PC-9 (cell line): ENCODE measurements around the gene OAS2. TPM values are rescaled to one million over a fixed set of nuclear protein-coding genes. Genes with fewer than 3 reads are reported as not detected.

Experiments
- BruUV-seq: library from RNA; stranded (reverse); fragments of 400-500 nt; replicated peaks from 2 replicates; lab custom pipeline; 2021; lab: Mats Ljungman, UMichigan
- CTCF ChIA-PET: fragments of 300-600 bp; sonication (Branson Sonifier 250); formaldehyde crosslinking; loops from one replicate; lab custom pipeline; 2022; ENCODE audit warnings: antibody characterized with exemption; lab: Charles Lee
- POLR2A ChIA-PET: fragments of 300-600 bp; sonication (Branson Sonifier 250); formaldehyde crosslinking; loops from one replicate; lab custom pipeline; 2022; ENCODE audit warnings: antibody characterized with exemption; ENCODE audit not compliant: unreplicated experiment; lab: Charles Lee
- DNase-seq, 2 experiments: peaks; one replicate each; pipeline versions ENCODE4 v3.0.0 to v3.0.0-alpha.2; 2015 to 2022; ENCODE audit warnings: mixed read lengths in 1 of 2
- H2AFZ ChIP-seq: fragments of 200-600 bp; sonication (generic); 2 replicates; pipeline ENCODE4 v1.8.1; 2017; ENCODE audit warnings: antibody characterized with exemption
- H3F3A ChIP-seq: fragments of 200-600 bp; sonication (generic); 2 replicates; pipeline ENCODE4 v1.8.1; 2017; ENCODE audit warnings: antibody characterized with exemption, mild to moderate bottlenecking, low read depth; ENCODE audit not compliant: insufficient read depth
- H3K27ac ChIP-seq: fragments of 200-600 bp; sonication (generic); 2 replicates; pipeline ENCODE4 v1.6.1; 2016; ENCODE audit warnings: mixed run types
- H3K27me3 ChIP-seq: fragments of 200-600 bp; sonication (generic); 2 replicates; pipeline ENCODE4 v1.6.1; 2016; ENCODE audit warnings: low read depth, mixed run types; ENCODE audit not compliant: insufficient read depth
- H3K36me3 ChIP-seq: fragments of 200-600 bp; sonication (generic); 2 replicates; pipeline ENCODE4 v1.6.1; 2016; ENCODE audit warnings: low read depth, mixed run types
- H3K4me1 ChIP-seq: fragments of 200-600 bp; sonication (generic); replicated peaks from 2 replicates; pipeline ENCODE4 v1.6.1; 2016; ENCODE audit warnings: mixed run types; ENCODE audit not compliant: insufficient read depth
- H3K4me2 ChIP-seq: fragments of 200-600 bp; sonication (generic); 2 replicates; pipeline ENCODE4 v1.6.1; 2017; ENCODE audit warnings: mixed run types
- H3K4me3 ChIP-seq: fragments of 200-600 bp; sonication (generic); 2 replicates; pipeline ENCODE4 v1.6.1; 2016; ENCODE audit warnings: mixed run types
- H3K79me2 ChIP-seq: fragments of 200-600 bp; sonication (generic); 2 replicates; pipeline ENCODE4 v1.6.1; 2017; ENCODE audit warnings: low read depth, mixed run types
- H3K9me2 ChIP-seq: fragments of 200-600 bp; sonication (generic); 2 replicates; pipeline ENCODE4 v1.8.1; 2017; ENCODE audit warnings: mild to moderate bottlenecking; ENCODE audit not compliant: insufficient read depth
- H3K9me3 ChIP-seq: fragments of 200-600 bp; sonication (generic); 2 replicates; pipeline ENCODE4 v1.8.1; 2016; ENCODE audit warnings: low read depth; ENCODE audit not compliant: insufficient read depth
- H4K20me1 ChIP-seq: fragments of 200-600 bp; sonication (generic); 2 replicates; pipeline ENCODE4 v1.8.1; 2017; ENCODE audit not compliant: insufficient read depth
- CTCF ChIP-seq: fragments of 200-600 bp; sonication (generic); conservative IDR thresholded peaks from 2 replicates; pipeline ENCODE4 v1.6.1; 2017; ENCODE audit warnings: mixed run types, antibody characterized with exemption, mild to moderate bottlenecking, moderate library complexity
- EZH2 ChIP-seq: fragments of 200-600 bp; sonication (generic); IDR thresholded peaks from 2 replicates; pipeline ENCODE4 v1.8.0; 2017; ENCODE audit warnings: antibody characterized with exemption, low read depth
- intact Hi-C: fragments of 100-400 bp; cut with micrococcal nuclease; formaldehyde crosslinking; loops from one replicate; pipeline ENCODE4 v1.10.0; 2022; ENCODE audit not compliant: unreplicated experiment
- total RNA-seq: library from RNA; stranded (reverse); gene quantifications from 2 replicates; pipeline ENCODE4 v1.2.3, GENCODE V29; 2021

The OAS2 gene
- total RNA-seq, 1 experiment from 2014 or later, result 0.98 TPM

DNA sequence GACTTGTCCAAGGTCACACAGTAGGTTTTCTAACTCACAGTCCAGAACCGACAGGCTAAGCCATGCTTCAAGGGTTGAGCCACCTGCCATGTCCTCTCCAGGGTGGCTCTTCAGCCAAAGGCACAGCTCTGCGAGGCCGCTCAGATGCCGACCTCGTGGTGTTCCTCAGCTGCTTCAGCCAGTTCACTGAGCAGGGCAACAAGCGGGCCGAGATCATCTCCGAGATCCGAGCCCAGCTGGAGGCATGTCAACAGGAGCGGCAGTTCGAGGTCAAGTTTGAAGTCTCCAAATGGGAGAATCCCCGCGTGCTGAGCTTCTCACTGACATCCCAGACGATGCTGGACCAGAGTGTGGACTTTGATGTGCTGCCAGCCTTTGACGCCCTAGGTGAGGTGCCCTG lies 12.7 kb upstream of the OAS2 start:
- H3K4me3 ChIP-seq, result no peak overlapping the region
- no peaks in the 10 kb centered on the region for H3K36me3 ChIP-seq
- no peak for TF ChIP-seq CTCF
- TF ChIP-seq EZH2, result no peak
- H3K4me1 ChIP-seq, result no peaks in the 10 kb centered on the region
- POLR2A ChIA-PET, result no interaction called here
- no TSS peak for BruUV-seq
- H3K4me2 ChIP-seq, result no peak overlapping the region
- H3F3A ChIP-seq, result no peaks in the 10 kb centered on the region
- H3K27ac ChIP-seq, result no peak overlapping the region
- no peaks in the 10 kb centered on the region for H3K9me2 ChIP-seq
- DNase-seq, result no peak
- no peaks in the 10 kb centered on the region for H3K79me2 ChIP-seq
- no peaks in the 10 kb centered on the region for H3K9me3 ChIP-seq
- H4K20me1 ChIP-seq, result no peaks in the 10 kb centered on the region
- CTCF ChIA-PET, result no interaction called here
- intact Hi-C loops, result no loop called here
- no peak overlapping the region for H2AFZ ChIP-seq
- H3K27me3 ChIP-seq, result no peaks in the 10 kb centered on the region

DNA sequence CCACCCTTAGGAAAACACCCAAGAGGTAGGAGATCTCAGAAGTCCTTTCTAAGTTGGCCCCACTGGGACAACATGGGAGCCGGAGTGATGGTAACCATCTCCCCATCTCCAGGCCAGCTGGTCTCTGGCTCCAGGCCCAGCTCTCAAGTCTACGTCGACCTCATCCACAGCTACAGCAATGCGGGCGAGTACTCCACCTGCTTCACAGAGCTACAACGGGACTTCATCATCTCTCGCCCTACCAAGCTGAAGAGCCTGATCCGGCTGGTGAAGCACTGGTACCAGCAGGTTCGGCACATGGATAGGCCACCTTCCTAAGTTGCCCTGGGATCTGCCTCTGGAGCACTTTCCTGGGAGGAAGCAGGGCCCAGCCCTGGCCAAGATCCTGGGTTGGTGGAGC lies 11.0 kb upstream of the OAS2 start:
- H3K27ac ChIP-seq, result no peak overlapping the region
- DNase-seq, result no peak
- no peaks in the 10 kb centered on the region for H3K79me2 ChIP-seq
- H3K36me3 ChIP-seq, result no peaks in the 10 kb centered on the region
- H3K27me3 ChIP-seq, result no peaks in the 10 kb centered on the region
- CTCF ChIA-PET, result no interaction called here
- H3K9me2 ChIP-seq, result no peaks in the 10 kb centered on the region
- POLR2A ChIA-PET, result no interaction called here
- no peak overlapping the region for H2AFZ ChIP-seq
- intact Hi-C loops, result no loop called here
- H3K9me3 ChIP-seq, result no peaks in the 10 kb centered on the region
- BruUV-seq, result no TSS peak
- H3F3A ChIP-seq, result no peaks in the 10 kb centered on the region
- H3K4me1 ChIP-seq, result no peaks in the 10 kb centered on the region
- no peak overlapping the region for H3K4me3 ChIP-seq
- no peak for TF ChIP-seq EZH2
- TF ChIP-seq CTCF, result no peak
- H4K20me1 ChIP-seq, result no peaks in the 10 kb centered on the region
- no peak overlapping the region for H3K4me2 ChIP-seq

GRCh38 chr12:112967858-112968257 lies 10.5 kb upstream of the OAS2 start:
- intact Hi-C loops, result no loop called here
- POLR2A ChIA-PET, result no interaction called here
- CTCF ChIA-PET, result no interaction called here

More at GRCh38 chr12:112967858-112968257, 10.5 kb upstream of the OAS2 start:
- Histone ChIP-seq H3K79me2 (no peaks in the 10 kb centered on the region), H3K4me1 (no peaks in the 10 kb centered on the region), H3F3A (no peaks in the 10 kb centered on the region), H3K36me3 (no peaks in the 10 kb centered on the region), H2AFZ (no peak overlapping the region), H3K9me2 (no peaks in the 10 kb centered on the region), H3K27me3 (no peaks in the 10 kb centered on the region), H3K9me3 (no peaks in the 10 kb centered on the region), H3K27ac (no peak overlapping the region), H3K4me3 (no peak overlapping the region), H3K4me2 (no peak overlapping the region), H4K20me1 (no peaks in the 10 kb centered on the region)
- no TSS peak for BruUV-seq
- no peak for TF ChIP-seq EZH2
- no peak for TF ChIP-seq CTCF
- DNase-seq, result no peak
